ENCODE data around the gene IST1.

The IST1 gene

DNA sequence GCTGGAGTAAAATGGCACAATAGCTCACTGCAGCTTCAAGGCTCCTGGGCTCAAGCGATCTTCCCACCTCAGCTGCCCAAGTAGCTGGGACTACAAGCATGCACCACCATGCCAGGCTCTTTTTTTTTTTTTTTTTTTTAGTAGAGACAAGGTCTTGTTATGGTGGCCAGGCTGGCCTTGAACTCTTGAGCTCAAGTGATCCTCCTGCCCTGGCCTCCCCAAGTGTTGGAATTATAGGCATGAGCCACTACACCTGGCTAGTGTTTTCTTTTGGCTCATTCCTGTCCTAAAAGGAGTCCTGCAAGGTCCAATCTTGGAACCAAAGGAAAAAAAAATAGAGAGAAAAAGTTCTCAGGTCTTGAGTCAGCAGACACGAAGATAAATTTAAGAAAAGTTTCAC lies 74.0 kb downstream of the IST1 start:
- DNase-seq = no peak

DNA sequence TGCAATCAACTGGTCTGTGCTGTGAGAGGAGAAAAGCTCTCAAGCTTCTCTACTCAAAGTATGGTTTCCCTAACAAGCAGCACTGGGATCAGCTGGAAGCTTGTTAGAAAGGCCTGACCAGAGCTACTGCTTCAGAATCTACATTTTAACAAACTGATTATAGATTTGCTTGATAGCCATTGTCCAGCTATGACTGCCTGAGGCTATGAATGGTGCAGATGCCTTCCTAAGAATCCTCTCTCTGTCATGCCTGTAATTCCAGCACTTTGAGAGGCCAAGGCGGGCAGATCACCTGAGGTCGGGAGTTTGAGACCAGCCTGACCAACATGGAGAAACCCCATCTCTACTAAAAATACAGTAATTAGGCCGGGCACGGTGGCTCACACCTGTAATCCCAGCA lies 76.2 kb downstream of the IST1 start:
- no peak for DNase-seq

DNA sequence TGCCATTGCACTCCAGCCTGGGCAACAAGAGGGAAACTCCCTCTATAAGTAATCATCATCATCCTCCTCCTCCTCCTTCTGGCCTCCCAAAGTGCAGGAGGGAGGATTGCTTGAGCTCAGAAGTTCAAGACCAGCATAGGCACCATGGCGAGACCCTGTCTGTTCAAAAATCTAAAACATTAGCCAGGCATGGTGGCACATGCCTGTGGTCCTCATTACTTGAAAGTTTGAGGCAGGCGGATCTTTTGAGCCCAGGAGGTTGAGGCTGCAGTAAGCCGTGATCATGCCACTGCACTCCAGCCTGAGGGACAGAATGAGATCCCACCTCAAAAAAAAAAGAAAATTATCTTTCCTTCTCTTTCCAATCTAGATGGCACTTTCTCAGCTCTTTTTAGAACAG lies 77.0 kb downstream of the IST1 start:
- no peak for DNase-seq

DNA sequence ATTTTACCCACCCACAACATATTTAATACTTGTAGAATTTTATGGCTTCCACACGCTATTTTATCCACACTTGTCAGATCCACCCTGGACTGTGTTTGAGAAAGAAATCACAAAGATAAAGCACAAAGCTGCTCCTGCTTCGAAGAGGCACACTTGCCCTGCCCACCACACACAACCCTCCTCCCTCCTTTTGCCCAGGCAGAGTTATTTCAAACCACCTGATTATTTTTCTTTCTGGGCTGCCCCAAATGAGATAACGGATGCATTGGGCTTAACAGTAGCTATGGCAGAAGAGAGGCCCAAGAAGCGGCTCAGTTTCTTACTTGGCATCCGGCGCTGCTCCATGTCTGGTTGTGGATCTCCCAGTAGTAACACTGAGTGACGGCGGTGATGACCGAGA lies 77.7 kb downstream of the IST1 start:
- DNase-seq = no peak

DNA sequence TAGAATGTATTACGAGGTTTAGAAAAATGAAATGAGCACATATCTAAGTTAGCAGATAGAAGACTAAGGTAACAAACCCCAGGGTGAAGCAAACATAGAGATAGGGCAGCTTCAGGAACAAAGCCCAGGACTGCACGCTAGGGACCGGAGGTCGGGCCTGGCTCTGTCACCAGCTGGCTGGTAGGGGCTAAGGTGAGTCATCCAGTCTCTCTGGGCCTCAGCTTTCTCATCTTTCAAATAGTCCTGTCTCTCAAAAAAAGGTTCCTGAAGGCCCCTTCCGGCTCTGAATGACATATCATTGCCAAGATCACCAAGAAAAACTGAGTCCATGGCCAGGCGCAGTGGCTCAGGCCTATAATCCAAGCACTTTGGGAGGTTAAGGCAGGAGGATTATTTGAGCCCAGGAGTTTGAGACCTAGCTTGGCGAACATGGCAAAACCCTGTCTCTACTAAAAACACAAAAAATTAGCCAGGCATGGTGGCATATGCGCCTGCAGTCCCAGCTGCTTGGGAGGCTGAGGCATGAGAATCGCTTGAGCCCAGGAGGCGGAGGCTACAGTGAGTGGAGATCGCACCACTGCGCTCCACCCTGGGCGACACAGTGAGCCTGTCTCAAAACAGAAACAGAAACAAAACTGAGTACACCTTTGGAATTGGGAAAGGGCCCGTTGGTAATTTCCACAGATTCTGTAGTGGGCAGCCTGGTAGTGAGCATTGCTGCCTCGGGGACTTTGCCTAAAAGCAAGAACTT lies 78.9 kb downstream of the IST1 start:
- DNase-seq = no peak
